AG04449 (cell line): ENCODE measurements around the gene RASA2.

ENCODE experiments used
- CTCF ChIA-PET: fragments of 350-600 bp; formaldehyde crosslinking; extraction: SDS; loops from one replicate; lab custom pipeline; 2021; ENCODE audit warnings: antibody characterized with exemption; lab: Yijun Ruan, JAX
- POLR2A ChIA-PET: fragments of 400-600, 350-600 bp; formaldehyde crosslinking; extraction: SDS; loops from one replicate; lab custom pipeline; 2020; ENCODE audit warnings: antibody characterized with exemption, inconsistent platforms; lab: Yijun Ruan, JAX
- DNase-seq: peaks from one replicate; pipeline ENCODE4 v3.0.0-alpha.2; 2010; ENCODE audit warnings: low read depth, low spot score
- H3K4me3 ChIP-seq: 2 replicates; pipeline ENCODE4 v1.5.1; 2011; ENCODE audit warnings: low read depth, mild to moderate bottlenecking, control low read depth, low read length
- CTCF ChIP-seq: IDR thresholded peaks from one replicate; pipeline ENCODE4 v1.5.1; 2011; ENCODE audit warnings: mild to moderate bottlenecking, moderate library complexity, low read length, control low read depth, inconsistent platforms; ENCODE audit not compliant: insufficient read depth; ENCODE audit errors: missing control alignments

The RASA2 gene

DNA sequence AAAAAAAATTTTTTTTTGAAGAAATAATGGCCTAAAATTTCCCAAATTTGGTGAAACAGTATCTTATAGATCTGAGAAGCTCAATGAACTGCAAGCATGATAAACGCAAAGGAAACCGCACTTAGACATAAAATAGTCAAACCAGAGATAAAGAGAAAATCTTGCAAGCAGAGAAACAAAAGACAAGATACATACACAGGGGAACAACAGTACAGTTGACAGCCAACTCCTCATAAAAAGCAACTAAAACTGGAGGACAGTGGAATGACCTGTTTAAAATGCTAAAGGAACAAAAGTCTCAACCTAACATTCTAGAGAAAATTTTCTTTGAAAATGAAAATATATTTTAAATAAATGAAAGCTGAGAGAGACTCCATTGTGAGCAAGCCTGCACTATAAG, 107.5 kb downstream of the RASA2 start:
- no peak for DNase-seq
- no peak for TF ChIP-seq CTCF
- ChIA-PET POLR2A (no interaction called here), CTCF (interaction anchor here (1.0 kb wide), 1 partner anchor 281 kb away, joined by 3 read pairs; no protein-coding TSS in a partner anchor)
- H3K4me3 ChIP-seq: no peak overlapping the region

GRCh38 chr3:141597931-141598330, 111.1 kb downstream of the RASA2 start:
- POLR2A ChIA-PET: no interaction called here
- CTCF ChIA-PET: interaction anchor here (1.2 kb wide), 2 partner anchors 11 to 315 kb away, joined by 3 read pairs; no protein-coding TSS in a partner anchor
- no peak for DNase-seq
- TF ChIP-seq CTCF: no peak
- H3K4me3 ChIP-seq: no peak overlapping the region

DNA sequence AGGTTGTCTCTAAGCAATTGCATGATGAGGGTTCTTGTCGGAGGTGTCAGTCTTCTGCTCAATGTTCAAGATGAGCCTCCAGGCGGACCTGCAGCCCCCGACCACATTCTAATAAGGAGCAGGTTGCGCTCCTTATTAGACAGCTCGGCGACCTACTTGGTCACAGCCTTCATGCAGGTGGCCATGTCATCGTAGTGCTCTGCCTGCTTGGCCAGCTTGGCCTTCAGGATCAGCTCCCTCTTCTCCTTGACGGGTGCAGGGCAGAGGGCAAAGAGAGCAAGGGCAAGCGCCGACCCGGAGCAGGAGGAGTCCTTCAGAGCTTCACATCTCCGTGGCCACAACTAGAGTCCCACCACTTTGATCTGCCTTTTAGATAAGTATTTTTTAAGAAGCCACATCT, 113.5 kb downstream of the RASA2 start:
- no peak for TF ChIP-seq CTCF

DNA sequence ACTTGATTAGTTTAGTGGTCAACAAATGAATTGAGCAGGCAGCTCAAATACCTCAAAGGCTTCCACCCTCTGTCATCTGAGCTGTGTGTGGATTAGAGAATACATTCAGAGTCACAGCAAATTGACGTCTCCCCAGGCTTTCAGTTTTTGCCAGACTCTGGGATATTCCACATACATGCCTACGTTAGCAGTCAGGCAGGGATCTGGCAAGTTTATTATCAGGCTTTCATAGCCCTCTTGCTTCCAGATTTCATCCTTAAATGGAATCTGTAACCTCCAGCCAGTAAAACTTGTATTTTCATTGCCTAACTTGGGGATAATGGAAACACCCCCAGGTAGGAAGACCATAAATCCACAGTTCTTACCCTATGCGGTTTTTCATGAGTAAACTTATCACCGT, 115.9 kb downstream of the RASA2 start:
- H3K4me3 ChIP-seq: no peak overlapping the region
- TF ChIP-seq CTCF: no peak
- ChIA-PET CTCF (no interaction called here), POLR2A (no interaction called here)
- no peak for DNase-seq

More for the DNA sequence above, 113.5 kb downstream of the RASA2 start:
- no peak overlapping the region for H3K4me3 ChIP-seq
- ChIA-PET POLR2A (no interaction called here), CTCF (interaction anchor here (1.4 to 2.5 kb wide), 2 partner anchors 24 to 138 kb away, joined by 3 to 6 read pairs; partner anchors contain the start of gene RNF7)
- no peak for DNase-seq

DNA sequence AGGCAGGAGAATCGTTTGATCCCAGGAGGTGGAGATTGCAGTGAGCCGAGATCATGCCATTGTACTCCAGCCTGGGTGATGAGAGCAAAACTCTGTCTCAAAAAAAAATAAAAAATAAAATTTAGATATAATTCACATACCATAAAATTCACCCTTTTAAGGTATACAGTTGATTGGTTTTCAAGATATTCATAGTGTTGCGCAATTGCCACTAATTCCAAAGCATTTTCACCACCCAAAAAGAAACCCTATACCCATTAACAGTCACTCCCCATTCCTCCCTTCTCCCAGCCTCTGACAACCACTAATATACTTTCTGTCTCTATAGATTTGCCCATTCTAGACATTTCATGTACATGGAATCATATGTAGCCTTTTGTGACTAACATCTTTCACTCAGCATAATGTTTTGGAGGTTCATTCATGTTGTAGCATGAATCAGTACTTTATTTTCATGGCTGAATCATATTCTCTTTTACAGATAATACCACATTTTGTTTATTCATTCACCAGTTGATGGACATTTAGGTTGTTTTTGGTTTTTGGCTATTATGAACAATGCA, 116.7 kb downstream of the RASA2 start:
- ChIA-PET POLR2A (no interaction called here), CTCF (no interaction called here)
- no peak for TF ChIP-seq CTCF
- H3K4me3 ChIP-seq: no peak overlapping the region
- no peak for DNase-seq

- CTCF ChIA-PET: interaction anchor here (0.9 to 1.3 kb wide), 3 partner anchors 133 to 674 kb away, joined by 3 read pairs; partner anchors contain the start of gene RNF7
- H3K4me3 ChIP-seq: no peak overlapping the region
- no peak for TF ChIP-seq CTCF
- POLR2A ChIA-PET: no interaction called here
- no peak for DNase-seq
These were observed 119.1 kb downstream of the RASA2 start for GRCh38 chr3:141605883-141606282.
